Measurements from ENCODE around the gene PAX5.

GRCh38 chr9:36800455-36800854 is 233.6 kb downstream of the PAX5 start:
- TF ChIP-seq FOSL1 (CRISPR knock-in tag; IDR thresholded peaks at IDR 0.05; ENCODE audit: borderline replicate concordance) (no peak), ZBTB7B (CRISPR knock-in tag; IDR thresholded peaks at IDR 0.05) (no peak), AGO1 (IDR thresholded peaks at IDR 0.05; ENCODE audit: low read depth, low read length, poor library complexity, severe bottlenecking) (no peak), ZNF724P (CRISPR knock-in tag; IDR thresholded peaks at IDR 0.05; ENCODE audit: borderline replicate concordance) (no peak), ATF1 (CRISPR knock-in tag; IDR thresholded peaks at IDR 0.05) (no peak), NONO (IDR thresholded peaks at IDR 0.05) (no peak), NONO (CRISPR knock-in tag; conservative IDR thresholded peaks at IDR 0.05) (no peak)
- TF ChIP-seq, protein P1, sequence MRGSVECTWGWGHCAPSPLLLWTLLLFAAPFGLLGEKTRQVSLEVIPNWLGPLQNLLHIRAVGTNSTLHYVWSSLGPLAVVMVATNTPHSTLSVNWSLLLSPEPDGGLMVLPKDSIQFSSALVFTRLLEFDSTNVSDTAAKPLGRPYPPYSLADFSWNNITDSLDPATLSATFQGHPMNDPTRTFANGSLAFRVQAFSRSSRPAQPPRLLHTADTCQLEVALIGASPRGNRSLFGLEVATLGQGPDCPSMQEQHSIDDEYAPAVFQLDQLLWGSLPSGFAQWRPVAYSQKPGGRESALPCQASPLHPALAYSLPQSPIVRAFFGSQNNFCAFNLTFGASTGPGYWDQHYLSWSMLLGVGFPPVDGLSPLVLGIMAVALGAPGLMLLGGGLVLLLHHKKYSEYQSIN (CRISPR knock-in tag; IDR thresholded peaks at IDR 0.05; ENCODE audit: borderline replicate concordance): no peak

All from HepG2 (cell line).